Activated T-cell treated with anti-CD3 and anti-CD28 coated beads, Interleukin-2, amount 50 U/mL, for 72 hours (primary cell): ENCODE results near the gene FRAT2. TPM values are rescaled to one million over a fixed set of nuclear protein-coding genes. Genes with fewer than 3 reads are reported as not detected.
"Not testable (repeated sequence)": the region's sequence is repeated elsewhere in the genome, so short reads cannot be mapped to it uniquely, and the experiment has no call there.

Experiments used
- ATAC-seq, 2 donors: fragments of 150-1000 bp; cut with Tn5 transposase; replicated peaks in 1 of 2; 2 replicates each; pipeline ENCODE4 v1.10.0; 2021; ENCODE audit warnings: moderate library complexity in 2 of 2, mild to moderate bottlenecking in 1 of 2
- DNase-seq, 2 donors: peaks; one replicate each; pipeline ENCODE4 v3.0.0; 2021 to 2022; ENCODE audit warnings: mixed read lengths in 1 of 2
- H3K27ac Mint-ChIP-seq: one replicate; pipeline ENCODE4 v1.8.0; 2022; ENCODE audit warnings: mild to moderate bottlenecking, moderate library complexity, mixed read lengths
- H3K27me3 Mint-ChIP-seq: one replicate; pipeline ENCODE4 v1.8.0; 2022; ENCODE audit warnings: low read depth, mixed read lengths
- H3K36me3 Mint-ChIP-seq, 2 donors: one replicate each; pipeline ENCODE4 v1.8.0; 2022; ENCODE audit warnings: mixed read lengths in 2 of 2, mild to moderate bottlenecking in 1 of 2; ENCODE audit not compliant: insufficient read depth in 2 of 2
- H3K4me1 Mint-ChIP-seq: one replicate; pipeline ENCODE4 v1.8.0; 2022; ENCODE audit warnings: low read depth, mixed read lengths
- H3K4me3 Mint-ChIP-seq, 2 donors: one replicate each; pipeline ENCODE4 v1.8.0; 2022; ENCODE audit warnings: mild to moderate bottlenecking in 2 of 2, mixed read lengths in 2 of 2, moderate library complexity in 2 of 2
- H3K9me3 Mint-ChIP-seq, 2 donors: one replicate each; pipeline ENCODE4 v1.8.0; 2022; ENCODE audit warnings: mixed read lengths in 2 of 2
- total RNA-seq, 2 donors: library from RNA; stranded (reverse); gene quantifications; one replicate each; pipeline ENCODE4 v1.2.3, GENCODE V29; 2022

FRAT2 gene
- total RNA-seq, 2 donors from 2014 or later: 7.2 to 7.8 TPM

GRCh38 chr10:97290576-97291356 lies 43.8 kb downstream of the FRAT2 start:
- not testable (repeated sequence) for DNase-seq, H3K9me3 Mint-ChIP-seq, ATAC-seq, H3K27me3 Mint-ChIP-seq, H3K27ac Mint-ChIP-seq, H3K36me3 Mint-ChIP-seq
- peaks cover 22% of the 10 kb centered on the region for H3K4me1 Mint-ChIP-seq
- H3K4me3 Mint-ChIP-seq: peak overlapping the region; percentile 41 to 90

- not testable (repeated sequence) for H3K27ac Mint-ChIP-seq, H3K36me3 Mint-ChIP-seq
Measured at GRCh38 chr10:97290076-97290475, 44.5 kb downstream of the FRAT2 start.

More at GRCh38 chr10:97290076-97290475, 44.5 kb downstream of the FRAT2 start:
- ATAC-seq, H3K27me3 Mint-ChIP-seq, DNase-seq, H3K9me3 Mint-ChIP-seq, H3K4me3 Mint-ChIP-seq: not testable (repeated sequence)
- peaks cover 22% of the 10 kb centered on the region for H3K4me1 Mint-ChIP-seq

Other genes with a start within 250 kb of the FRAT2 start
- 1 to 10 TPM in 1 of 2 donors, under 1 TPM in 1; 0.65 to 1.3 TPM for gene SLIT1, start 148.8 kb downstream of the FRAT2 start, total RNA-seq
- 10 to 100 TPM; 62.2 to 75.3 TPM for gene ARHGAP19, start 42.1 kb downstream of the FRAT2 start, total RNA-seq
- gene FRAT1, start 15.5 kb downstream of the FRAT2 start, total RNA-seq: 1 to 10 TPM; 3.2 to 4.5 TPM
- gene RRP12, start 66.6 kb upstream of the FRAT2 start, total RNA-seq: 10 to 100 TPM; 27.8 to 33.5 TPM
- gene PGAM1, start 91.5 kb upstream of the FRAT2 start, total RNA-seq: 100 to 1,000 TPM; 362 to 512 TPM
- gene EXOSC1, start 111.3 kb upstream of the FRAT2 start, total RNA-seq: 10 to 100 TPM; 75.3 to 75.7 TPM
- gene ZDHHC16, start 111.4 kb upstream of the FRAT2 start, total RNA-seq: 10 to 100 TPM; 35.5 to 37.8 TPM
- gene MMS19, start 163.7 kb upstream of the FRAT2 start, total RNA-seq: 100 to 1,000 TPM in 1 of 2 donors, 10 to 100 TPM in 1; 92.2 to 113 TPM
- gene UBTD1, start 164.2 kb upstream of the FRAT2 start, total RNA-seq: 1 to 10 TPM; 3.7 to 4.1 TPM
- not detected for gene ANKRD2, start 238.1 kb upstream of the FRAT2 start, total RNA-seq
- not detected for gene HOGA1, start 249.7 kb upstream of the FRAT2 start, total RNA-seq